SK-N-MC (cell line): ENCODE results near the gene MTFP1.
A peak's percentile ranks its signal among the peaks of the same experiment; 100 is the strongest.

Experiments used
- DNase-seq: peaks from one replicate; pipeline ENCODE4 v3.0.0-alpha.2; 2011; ENCODE audit warnings: low read depth, low spot score
- H3K27ac ChIP-seq: fragments of 200-600 bp; sonication (generic); 2 replicates; pipeline ENCODE4 v1.5.1; 2016; ENCODE audit warnings: mixed run types
- H3K36me3 ChIP-seq: fragments of 200-600 bp; sonication (generic); 2 replicates; pipeline ENCODE4 v1.6.1; 2017; ENCODE audit warnings: antibody characterized with exemption, low read length, mixed read lengths; ENCODE audit not compliant: insufficient read depth
- H3K4me3 ChIP-seq: fragments of 200-600 bp; sonication (generic); 2 replicates; pipeline ENCODE4 v1.5.1; 2016
- H3K9ac ChIP-seq: fragments of 200-600 bp; sonication (generic); 2 replicates; pipeline ENCODE4 v1.8.0; 2017; ENCODE audit warnings: mixed run types, mixed read lengths; ENCODE audit not compliant: insufficient read length
- H3K9me3 ChIP-seq: fragments of 200-600 bp; sonication (generic); 2 replicates; pipeline ENCODE4 v1.6.1; 2017; ENCODE audit warnings: low read depth, mild to moderate bottlenecking, antibody characterized with exemption, low read length, moderate library complexity, mixed read lengths
- EZH2 ChIP-seq: fragments of 200-600 bp; sonication (generic); IDR thresholded peaks from one replicate; pipeline ENCODE4 v1.6.1; 2017; ENCODE audit warnings: antibody characterized with exemption
- FOXP2 ChIP-seq: optimal IDR thresholded peaks from 2 replicates; pipeline ENCODE3; 2011; ENCODE audit warnings: mild to moderate bottlenecking, moderate library complexity; ENCODE audit not compliant: insufficient read depth; ENCODE audit errors: extremely low read length, control extremely low read depth
- POLR2AphosphoS5 ChIP-seq: IDR thresholded peaks from 2 replicates; pipeline ENCODE4 v1.6.1; 2012; ENCODE audit warnings: mild to moderate bottlenecking, low read depth, low read length, borderline replicate concordance

The MTFP1 gene

DNA sequence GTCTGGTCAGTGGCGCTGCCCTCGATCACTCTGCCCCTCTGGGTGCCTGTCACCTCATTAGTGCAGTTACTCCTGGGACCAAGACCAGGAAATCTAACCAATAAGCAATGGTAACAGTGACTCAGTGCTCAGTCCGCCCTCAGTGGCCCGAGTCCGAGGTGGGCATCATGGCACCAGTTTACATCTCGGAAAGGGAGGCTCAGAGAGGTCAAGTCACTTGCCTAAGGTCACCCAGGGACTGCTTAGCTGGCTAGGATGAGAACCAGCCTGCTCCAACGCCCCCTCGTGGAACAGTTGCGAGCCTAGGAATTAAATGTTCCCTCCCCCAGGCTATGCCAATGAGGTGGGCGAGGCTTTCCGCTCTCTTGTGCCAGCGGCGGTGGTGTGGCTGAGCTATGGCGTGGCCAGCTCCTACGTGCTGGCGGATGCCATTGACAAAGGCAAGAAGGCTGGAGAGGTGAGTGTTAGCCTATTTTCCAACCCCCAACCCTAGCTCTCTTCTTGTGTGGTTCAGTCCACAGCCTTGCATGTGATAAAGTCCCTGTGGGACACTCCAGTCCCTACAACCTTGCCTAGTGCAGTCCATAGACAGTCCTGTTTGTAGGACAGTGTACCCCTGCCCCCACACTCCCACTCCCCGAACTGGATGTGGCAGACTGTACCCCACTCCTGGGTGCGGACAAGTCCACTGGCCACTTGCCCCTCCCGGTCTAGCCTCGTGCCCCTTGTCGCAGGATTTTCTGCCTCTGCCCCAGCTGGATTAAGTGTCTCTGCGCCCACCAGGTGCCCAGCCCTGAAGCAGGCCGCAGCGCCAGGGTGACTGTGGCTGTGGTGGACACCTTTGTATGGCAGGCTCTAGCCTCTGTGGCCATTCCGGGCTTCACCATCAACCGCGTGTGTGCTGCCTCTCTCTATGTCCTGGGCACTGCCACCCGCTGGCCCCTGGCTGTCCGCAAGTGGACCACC lies 1.1 kb downstream of the MTFP1 start:
- TF ChIP-seq FOXP2: no peak
- no peak for TF ChIP-seq EZH2
- TF ChIP-seq POLR2AphosphoS5: no peak
- peak; percentile 47 for DNase-seq
- peaks cover 9% of the 10 kb centered on the region; the same call in 1 of the 2 replicates for H3K36me3 ChIP-seq
- H3K4me3 ChIP-seq: peak overlapping the region; percentile 85
- peak overlapping the region; percentile 85 for H3K9ac ChIP-seq
- no peaks in the 10 kb centered on the region for H3K9me3 ChIP-seq
- no peak overlapping the region for H3K27ac ChIP-seq

DNA sequence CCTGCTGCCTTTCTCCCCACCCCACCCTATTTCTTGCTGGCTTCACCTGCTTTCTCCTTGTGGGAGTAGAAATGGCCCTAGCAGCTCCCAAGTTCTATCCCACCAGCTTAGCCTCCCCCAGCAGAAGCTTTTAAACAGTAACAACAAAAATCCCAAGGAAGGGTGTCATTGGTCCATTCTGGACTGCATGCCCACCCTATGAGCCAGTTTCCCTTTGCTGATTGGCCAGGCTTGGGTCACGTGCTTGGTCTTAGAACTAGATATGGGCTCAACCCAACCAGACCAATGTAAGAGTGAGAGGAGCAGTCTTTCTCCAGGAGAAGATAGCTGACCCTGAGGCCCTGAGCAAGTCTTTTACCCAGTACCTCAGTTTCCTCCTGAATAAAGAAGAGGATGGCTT lies 2.3 kb downstream of the MTFP1 start:
- no peak for DNase-seq
- TF ChIP-seq POLR2AphosphoS5: no peak
- no peak for TF ChIP-seq FOXP2
- no peak for TF ChIP-seq EZH2
- H3K9ac ChIP-seq: no peak overlapping the region
- H3K9me3 ChIP-seq: no peaks in the 10 kb centered on the region
- H3K4me3 ChIP-seq: no peak overlapping the region
- H3K36me3 ChIP-seq: peaks cover 9% of the 10 kb centered on the region; the same call in 1 of the 2 replicates
- no peak overlapping the region for H3K27ac ChIP-seq

DNA sequence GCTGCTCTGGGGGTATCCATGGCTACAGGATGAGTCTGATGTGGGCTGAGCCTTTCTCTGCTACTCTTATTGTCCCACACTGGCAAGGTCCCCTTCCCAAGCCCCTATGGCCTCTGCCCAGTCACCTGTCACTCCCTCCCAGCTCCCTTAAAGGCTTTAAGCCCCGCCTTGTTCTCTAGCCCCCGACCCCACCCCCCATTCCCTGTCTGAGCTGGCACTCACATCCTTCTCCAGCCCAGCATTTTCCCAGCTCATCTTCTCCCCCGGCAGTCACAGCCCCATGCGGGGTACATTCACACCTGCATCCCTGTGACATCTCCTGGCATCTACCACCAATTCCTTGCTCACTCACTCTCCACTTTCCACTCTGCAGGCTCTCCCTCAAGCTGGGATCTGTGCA lies 4.3 kb downstream of the MTFP1 start:
- Histone ChIP-seq H3K36me3 (peaks cover 9% of the 10 kb centered on the region; the same call in 1 of the 2 replicates), H3K9me3 (no peaks in the 10 kb centered on the region), H3K9ac (no peak overlapping the region), H3K4me3 (no peak overlapping the region), H3K27ac (no peak overlapping the region)
- DNase-seq: no peak
- TF ChIP-seq EZH2 (no peak), FOXP2 (no peak), POLR2AphosphoS5 (no peak)

DNA sequence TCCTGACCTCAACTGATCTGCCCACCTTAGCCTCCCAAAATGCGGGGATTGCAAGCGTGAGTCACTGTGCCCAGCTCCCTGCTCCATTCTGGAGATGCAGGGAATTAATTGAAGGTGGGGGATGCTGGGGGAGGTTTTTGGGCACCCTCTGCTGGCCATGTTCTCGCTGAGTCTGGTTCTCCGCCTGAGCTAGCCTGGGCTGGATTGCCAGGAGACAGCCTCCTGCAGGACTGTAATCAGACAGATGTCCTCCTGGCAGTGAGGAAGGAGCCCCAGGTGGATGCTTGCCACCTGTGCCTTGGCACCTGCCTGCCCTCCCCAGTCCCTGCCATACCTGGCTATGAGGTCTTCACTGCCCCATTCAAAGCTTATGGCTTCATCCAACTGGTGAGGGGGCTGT lies 5.4 kb downstream of the MTFP1 start:
- DNase-seq: no peak

DNA sequence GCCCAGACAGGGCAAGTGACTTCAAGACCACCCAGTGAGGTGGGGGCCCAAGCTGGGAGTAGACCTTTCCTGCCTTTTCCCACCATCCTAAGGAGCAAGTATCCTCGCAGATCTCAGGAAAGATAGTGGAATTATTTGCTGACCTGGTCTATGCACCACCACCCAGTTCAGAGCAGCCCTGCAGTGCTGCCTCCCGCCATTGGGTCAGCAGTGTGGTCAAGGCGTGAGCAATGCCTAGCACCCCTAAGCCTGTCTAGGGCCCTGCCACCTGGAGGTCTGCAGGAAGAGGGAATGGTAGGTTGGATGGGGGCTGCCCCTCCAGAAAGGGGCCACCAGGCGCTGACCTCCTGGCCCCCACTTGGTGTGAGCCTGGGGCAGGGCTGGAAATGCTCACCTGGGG lies 6.5 kb downstream of the MTFP1 start:
- Histone ChIP-seq H3K27ac (no peak overlapping the region), H3K4me3 (no peak overlapping the region), H3K9ac (no peak overlapping the region), H3K36me3 (peaks cover 8% of the 10 kb centered on the region; the same call in 1 of the 2 replicates), H3K9me3 (no peaks in the 10 kb centered on the region)
- DNase-seq: no peak
- no peak for TF ChIP-seq POLR2AphosphoS5

More for the DNA sequence above, 5.4 kb downstream of the MTFP1 start:
- Histone ChIP-seq H3K4me3 (no peak overlapping the region), H3K36me3 (peaks cover 9% of the 10 kb centered on the region; the same call in 1 of the 2 replicates), H3K9ac (no peak overlapping the region), H3K27ac (no peak overlapping the region), H3K9me3 (no peaks in the 10 kb centered on the region)
- TF ChIP-seq FOXP2 (no peak), EZH2 (no peak), POLR2AphosphoS5 (no peak)

DNA sequence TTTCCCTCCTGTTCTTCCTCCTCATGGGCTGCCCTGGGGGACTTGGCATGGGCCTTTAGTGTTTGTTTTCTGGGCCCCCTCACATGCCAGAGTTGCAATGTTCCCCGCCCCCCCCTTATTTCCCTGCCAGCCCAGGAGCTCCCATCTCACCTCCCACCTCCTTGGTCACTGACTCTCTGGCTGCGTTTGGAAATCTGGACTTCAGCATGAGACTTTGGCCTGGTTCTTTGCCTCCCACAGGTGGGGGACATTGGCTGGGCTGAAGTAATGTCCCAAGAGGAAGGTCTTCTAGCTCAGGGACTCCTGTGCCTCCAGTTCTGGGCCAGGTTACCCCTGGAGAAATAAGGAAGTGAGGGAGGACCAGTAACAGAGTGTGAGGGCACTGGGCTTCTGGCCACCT lies 7.0 kb downstream of the MTFP1 start:
- Histone ChIP-seq H3K4me3 (no peak overlapping the region), H3K9me3 (no peaks in the 10 kb centered on the region), H3K27ac (no peak overlapping the region), H3K9ac (no peak overlapping the region), H3K36me3 (peaks cover 4% of the 10 kb centered on the region; the same call in 1 of the 2 replicates)
- TF ChIP-seq POLR2AphosphoS5: no peak
- no peak for DNase-seq

DNA sequence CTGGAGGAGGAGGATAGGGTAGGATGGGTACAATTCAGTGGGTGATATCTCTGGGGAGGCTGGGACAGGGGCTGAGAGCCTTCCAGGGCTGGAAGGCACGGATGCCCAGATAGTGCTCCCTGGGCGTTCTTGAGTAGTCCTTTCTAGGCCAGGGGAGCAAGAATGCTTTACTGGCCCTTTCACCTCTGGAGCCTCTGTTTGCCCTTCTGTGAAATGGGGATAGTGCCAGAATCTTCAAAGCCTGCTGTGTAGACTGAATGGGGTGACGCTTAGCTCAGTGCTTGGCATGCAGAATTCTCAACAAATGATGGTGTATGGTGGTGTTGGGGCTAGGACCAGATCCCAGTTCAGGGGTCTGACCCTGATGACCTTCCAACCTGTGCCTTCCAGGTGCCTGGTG lies 7.7 kb downstream of the MTFP1 start:
- TF ChIP-seq FOXP2 (no peak), EZH2 (no peak), POLR2AphosphoS5 (no peak)
- Histone ChIP-seq H3K27ac (no peak overlapping the region), H3K9me3 (no peaks in the 10 kb centered on the region), H3K9ac (no peak overlapping the region), H3K36me3 (no peaks in the 10 kb centered on the region), H3K4me3 (no peak overlapping the region)
- no peak for DNase-seq

DNA sequence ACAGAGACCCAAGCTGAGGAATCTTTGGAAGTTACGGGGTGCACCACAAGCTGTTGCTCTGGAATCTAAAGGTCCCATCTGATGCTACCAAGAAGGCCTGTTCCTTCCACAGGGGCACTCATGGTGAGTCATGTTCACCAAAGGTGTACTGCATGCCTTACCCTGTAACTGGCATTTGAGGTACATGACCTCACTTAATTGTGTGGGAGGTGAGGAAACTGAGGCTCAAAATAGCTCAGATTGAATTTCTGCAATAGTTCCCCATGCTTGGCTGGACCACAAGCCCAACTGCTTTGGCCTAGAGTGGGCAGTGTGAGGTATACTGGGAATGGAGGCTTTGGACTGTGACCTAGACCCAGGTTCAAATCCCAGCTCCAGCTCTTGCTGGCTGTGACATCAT lies 8.2 kb downstream of the MTFP1 start:
- Histone ChIP-seq H3K27ac (no peak overlapping the region), H3K36me3 (no peaks in the 10 kb centered on the region), H3K4me3 (no peak overlapping the region), H3K9ac (no peak overlapping the region), H3K9me3 (no peaks in the 10 kb centered on the region)
- no peak for DNase-seq
- TF ChIP-seq POLR2AphosphoS5 (no peak), EZH2 (no peak), FOXP2 (no peak)

DNA sequence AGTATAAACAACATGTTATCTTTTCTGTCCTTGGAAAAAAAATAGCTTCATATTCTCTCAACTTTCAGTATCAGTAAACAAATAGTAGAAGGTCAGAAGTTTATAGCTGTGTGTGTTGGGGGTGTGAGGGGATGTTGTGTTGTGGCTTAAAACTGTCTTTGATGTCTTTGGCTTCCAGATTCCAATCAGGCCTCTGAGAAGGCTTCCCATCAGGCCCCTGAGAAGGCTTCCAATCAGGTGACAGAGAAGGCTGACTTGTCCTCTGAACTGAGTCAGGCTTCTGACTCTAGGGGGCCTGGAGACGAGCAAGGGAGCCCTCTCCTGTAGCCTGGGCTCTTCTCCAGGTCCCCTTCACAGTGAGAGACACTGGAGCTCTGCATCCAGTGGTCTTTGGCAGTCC lies 9.3 kb downstream of the MTFP1 start:
- H3K36me3 ChIP-seq: no peaks in the 10 kb centered on the region
- H3K27ac ChIP-seq: peak overlapping the region; percentile 91
- DNase-seq: no peak
- H3K9ac ChIP-seq: peak overlapping the region; percentile 42
- TF ChIP-seq EZH2 (no peak), FOXP2 (no peak), POLR2AphosphoS5 (no peak)
- peak overlapping the region; percentile 79 for H3K4me3 ChIP-seq
- H3K9me3 ChIP-seq: no peaks in the 10 kb centered on the region

DNA sequence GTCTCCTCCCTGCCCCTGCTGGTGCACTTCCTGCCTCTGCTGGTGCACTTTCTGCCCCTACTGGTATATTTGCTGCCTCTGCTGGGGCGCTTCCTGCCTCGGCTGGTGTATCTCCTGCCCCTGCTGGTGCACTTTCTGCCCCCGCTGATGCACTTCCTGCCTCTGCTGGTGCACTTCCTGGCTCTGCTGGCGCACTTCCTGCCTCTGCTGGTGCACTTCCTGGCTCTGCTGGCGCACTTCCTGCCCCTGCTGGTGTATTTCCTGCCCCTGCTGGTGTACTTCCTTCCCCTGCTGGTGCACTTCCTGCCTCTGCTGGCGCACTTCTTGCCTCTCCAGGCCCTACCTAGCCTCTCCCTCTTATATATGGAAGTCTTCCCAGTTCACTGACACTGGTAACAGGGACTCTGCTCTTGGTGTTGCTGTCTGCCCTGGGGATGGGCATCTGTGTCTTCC lies 10.1 kb downstream of the MTFP1 start:
- Histone ChIP-seq H3K27ac (peak overlapping the region; percentile 94), H3K4me3 (peak overlapping the region; percentile 79), H3K9ac (peak overlapping the region; percentile 63), H3K36me3 (no peaks in the 10 kb centered on the region), H3K9me3 (no peaks in the 10 kb centered on the region)
- TF ChIP-seq POLR2AphosphoS5: peak; percentile 36; the same call in 1 of the 2 replicates
- TF ChIP-seq EZH2: no peak
- DNase-seq: peak; percentile 84
